ENCODE data around the gene CALHM5.

The CALHM5 gene

DNA sequence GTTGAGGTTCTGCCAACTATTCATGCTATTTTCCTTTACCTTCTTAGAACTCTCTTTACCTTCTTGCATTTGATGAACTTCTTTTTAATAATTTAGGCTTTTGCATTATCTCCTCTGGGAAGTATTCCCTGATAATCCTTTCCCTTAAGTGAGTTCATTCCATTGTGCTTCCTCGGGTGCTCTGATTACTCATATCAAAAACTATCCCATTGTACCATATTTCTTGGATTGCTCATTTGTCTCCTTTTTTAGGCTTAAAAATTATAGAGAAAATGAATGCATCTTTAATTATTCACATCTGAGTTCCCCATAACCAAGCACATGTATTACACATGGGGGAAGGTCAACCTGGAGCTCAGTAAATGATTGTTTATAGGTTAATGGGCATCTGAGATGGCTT, 44.6 kb downstream of the CALHM5 start:
- DNase-seq: no peak

DNA sequence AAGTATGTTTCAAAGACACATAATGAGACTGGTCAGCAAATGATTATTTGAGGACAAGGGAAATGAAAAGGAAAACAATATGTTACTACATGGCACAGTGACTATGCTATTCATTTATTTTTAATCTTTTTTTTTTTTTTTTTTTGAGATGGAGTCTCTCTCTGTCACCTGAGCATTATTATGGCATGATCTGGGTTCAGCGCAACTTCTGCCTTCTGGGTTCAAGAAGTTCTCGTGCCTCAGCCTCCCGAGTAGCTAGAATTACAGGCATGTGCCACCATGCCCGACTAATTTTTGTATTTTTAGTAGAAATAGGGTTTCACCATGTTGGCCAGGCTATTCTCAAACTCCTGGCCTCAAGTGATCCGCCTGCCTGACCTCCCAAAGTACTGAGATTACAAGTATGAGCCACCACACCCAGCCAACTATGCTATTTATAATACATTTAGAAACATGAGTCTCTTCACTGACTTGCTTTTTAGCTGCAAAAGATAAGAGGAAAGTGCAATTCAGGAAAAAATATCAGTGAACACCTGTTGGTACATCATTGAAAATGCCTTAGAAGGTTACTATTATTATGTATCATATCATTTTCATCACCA, 45.5 kb downstream of the CALHM5 start:
- no peak for DNase-seq

DNA sequence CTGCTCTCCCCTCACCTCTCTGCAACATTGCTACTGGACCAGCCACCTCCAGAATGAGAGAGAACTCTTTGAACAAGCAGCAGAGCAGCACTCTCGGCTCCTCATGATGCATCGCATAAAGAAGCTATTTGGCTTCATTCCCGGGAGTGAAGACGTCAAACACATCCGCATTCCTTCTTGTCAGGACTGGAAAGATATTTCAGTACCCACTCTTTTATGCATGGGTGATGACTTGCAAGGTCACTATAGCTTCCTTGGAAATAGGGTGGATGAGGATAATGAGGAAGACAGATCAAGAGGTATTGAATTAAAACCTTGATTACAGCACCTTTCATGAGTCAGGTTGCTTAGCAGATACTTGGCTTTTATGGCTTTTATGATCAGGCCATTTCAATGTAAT, 46.5 kb downstream of the CALHM5 start:
- DNase-seq: peak; percentile 1

DNA sequence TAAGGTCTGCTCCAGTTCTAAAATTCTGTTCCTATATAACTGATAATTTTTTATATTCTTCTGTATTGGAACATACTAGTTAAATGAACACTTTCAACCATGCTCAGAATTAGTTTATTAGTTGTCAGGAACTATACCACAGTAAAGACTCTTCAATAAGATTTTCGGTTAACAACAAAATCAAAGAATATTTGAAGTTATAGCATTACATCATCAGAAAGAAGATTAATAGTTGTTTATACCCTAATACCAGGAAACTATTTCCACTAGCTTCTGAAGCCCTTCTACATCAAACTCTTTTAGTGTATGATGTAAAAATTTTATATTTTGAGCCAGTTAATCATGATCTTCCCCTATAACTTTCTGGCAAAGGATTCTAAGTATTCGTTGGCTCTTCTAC, 48.7 kb downstream of the CALHM5 start:
- DNase-seq: no peak

DNA sequence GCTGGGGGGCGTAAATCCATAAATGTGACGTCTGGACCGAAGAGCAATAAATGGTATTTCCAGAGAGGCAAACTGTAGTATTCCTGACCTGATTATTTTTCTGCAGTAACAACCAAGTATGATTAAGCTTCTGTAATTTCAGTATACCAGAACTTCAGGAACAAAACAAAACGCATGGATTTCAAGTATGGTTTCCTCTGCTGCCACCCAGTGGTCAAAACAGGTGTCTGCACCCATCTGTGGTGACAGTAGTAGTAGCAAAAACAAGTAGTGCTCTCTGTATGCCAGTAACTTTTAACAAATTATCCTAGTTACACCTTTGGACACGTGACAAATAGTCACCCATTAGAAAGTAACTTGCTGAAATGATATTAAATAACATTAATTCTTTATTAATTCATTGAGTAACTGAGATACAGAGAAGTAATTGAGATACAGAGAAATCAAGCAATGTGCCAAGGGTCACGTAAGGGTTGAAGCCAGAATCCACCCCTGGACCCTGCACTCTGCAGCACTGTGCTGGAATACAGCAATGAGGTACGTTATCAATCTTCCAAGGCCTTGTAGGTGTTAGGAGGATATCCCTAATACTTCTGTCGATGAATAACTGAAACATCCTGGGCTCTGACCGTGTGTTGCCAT, 50.1 kb downstream of the CALHM5 start:
- peak; percentile 49 for DNase-seq

DNA sequence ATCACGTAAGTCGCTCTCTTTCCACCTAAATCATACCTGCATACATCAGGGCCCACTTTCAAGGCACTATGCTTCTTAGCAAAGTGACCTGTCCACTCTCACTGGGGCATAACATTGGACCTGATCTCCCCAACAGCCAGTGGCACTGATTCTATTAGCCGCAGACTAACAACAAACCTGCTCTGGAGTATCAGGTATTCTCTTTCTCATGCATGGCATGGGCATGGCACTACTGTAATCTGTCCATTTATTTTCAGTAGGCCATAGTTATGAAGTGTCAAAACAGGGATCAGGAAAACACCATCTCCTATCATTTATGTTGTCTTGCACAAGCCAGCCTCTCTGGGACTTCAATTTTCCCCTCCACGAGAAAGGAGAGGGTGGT, 50.6 kb downstream of the CALHM5 start:
- no peak for DNase-seq

DNA sequence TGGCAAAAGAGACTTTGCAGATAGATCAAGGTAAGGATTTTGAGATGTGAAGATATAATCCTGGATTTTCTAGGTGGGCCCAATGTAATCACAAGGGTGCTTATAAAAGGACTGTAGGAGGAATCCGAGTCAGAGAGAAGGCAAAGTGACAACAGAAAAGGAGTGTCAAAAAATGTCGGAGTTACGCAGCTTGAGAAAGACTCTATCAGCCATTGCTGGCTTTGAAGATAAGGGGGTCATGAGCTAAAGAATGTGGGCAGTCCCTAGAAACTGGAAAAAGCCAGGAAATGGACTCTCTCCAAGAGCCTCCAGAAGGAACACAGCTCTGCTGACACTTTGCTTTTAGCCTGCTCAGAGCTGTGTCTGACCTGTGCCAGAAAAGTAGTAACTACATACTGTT, 51.2 kb downstream of the CALHM5 start:
- DNase-seq: no peak

DNA sequence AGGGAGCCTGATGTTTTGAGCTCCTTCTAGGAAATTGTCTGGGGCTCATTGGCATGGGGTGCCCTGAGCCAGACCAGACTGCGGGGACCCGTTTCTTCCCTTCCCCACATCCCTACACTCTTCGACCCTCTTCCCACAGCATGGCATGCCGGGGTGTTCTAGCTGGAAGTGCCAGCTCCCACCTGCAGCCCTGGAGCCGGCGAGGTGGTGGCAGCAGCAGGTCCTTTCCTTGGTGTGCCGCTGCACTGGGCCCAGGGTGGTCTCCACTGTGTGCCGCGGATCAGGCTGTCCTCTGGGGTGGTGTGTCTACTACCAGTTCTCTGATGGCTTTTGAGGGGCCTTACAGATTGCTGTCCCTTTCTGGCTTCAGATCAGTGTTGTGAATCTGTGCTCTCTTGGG, 52.4 kb downstream of the CALHM5 start:
- no peak for DNase-seq

DNA sequence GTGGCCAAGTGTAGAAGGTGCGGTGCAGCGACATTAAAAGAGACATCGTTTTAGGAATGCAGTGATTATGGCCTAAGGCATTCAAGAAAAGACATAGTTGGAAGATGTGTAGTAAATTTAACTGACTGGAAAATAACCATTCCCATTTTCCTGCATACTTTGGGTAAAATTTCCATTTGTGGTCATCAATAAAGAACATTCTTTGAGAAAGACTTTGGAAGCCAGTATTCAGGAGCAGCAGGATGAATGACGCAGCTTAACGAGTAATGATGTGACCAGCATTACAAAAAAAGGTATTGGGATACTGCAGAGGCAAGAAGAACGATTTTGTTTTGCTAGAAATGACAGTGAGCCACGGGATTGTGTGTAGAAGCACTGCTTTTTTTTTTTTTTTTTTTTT, 52.9 kb downstream of the CALHM5 start:
- DNase-seq: no peak

DNA sequence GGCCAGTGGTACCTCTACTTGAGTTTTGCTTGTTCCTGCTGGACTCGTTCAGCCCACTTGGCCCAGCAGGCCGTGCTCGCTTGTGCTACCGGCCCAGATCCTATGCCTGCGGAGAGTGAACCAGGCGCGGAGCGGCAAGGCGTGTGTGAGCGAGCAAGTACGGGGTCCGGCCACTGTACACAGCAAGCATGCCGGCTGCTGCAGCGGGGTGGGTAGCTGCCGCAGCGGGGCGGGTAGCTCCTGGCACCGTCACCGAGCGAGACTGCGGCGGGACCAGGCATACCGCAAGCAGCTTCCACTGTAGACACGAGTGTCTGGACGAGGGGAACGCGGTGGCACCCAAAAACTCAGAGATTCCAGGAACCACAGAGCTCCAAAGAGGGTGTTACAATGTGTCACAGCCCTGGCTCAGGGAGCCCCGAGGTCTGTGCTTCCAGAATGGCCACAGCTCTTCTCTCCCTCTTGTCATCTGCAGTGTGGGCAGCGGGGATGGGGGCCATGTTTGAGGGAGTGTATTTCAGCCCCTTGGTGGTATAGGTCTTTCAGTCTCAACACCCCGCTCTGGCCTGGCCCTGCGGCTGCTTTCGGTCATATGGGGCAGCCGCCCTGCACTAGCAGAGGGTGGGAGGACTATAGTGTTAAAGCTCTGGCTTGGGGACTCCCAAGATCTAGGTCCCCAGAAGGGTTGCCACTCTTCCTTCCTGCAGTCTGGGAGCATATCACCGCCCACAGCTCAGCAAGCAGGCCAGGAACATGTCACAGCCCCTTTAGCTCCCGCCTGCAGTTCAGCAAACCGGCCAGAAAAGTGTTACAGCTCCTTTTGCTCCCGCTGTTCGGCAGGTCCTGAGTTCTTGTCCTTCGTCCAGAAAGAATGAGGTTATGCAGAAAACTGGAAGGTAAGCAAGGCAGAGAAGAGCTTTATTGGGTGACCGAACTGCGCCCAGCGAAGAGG, 53.8 kb downstream of the CALHM5 start:
- peak; percentile 24 for DNase-seq

DNA sequence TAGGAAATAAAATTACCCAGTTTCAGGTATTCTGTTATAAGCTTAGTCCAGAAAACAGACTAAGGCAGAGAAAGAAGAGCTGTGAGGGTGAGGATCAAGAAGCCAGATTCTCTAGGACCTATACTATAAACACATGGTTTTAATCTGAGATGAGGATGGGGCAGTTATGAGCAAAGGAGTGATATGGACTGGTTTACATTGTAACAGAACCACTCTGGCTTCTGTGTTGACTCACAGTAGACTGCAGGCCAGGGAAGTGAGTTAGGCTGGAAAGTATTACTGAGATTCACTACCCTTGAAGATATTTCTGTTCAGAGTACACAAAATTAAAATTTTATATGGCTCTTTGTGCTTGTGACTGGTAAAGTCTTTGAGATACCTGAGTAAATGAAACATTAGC, 56.7 kb downstream of the CALHM5 start:
- no peak for DNase-seq

DNA sequence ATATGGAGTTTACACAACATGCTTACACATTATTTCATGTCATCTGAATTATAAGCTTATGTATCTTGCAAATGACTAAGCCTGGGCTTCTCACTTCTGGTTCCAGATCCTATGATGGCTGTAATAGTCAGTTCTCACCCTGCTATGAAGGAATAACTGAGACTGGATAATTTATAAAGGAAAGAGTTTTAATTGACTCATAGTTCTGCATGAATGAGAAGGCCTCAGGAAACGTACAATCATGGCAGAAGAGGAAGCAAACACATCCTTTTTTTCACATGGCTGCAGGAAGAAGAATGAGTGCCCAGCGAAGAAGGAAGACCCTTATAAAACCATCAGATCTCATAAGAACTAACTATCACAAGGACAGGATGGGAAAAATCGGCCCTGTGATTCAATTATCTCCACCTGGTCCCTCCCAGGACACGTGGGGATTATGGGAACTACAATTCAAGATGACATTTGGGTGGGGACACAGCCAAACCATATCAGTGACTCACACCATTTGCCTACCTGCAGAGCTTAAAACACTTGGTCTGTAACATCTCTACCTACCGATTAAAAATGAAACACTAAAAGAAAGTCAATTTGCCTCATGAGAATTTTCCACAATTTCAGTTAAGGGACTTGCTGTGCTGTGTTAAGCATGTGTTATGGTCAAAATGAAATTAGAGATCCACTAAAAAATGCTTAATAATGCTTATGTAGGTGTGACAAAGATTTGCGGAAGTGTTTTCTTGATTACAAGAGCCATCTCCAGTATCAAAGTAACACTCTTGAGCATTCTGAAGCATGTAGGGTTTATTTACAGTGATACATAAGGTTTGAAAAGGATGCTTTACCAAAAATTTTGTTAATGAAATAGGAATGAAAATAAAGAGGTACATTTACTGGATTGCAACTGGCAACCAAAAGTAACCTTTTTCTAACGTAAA, 57.6 kb downstream of the CALHM5 start:
- no peak for DNase-seq

DNA sequence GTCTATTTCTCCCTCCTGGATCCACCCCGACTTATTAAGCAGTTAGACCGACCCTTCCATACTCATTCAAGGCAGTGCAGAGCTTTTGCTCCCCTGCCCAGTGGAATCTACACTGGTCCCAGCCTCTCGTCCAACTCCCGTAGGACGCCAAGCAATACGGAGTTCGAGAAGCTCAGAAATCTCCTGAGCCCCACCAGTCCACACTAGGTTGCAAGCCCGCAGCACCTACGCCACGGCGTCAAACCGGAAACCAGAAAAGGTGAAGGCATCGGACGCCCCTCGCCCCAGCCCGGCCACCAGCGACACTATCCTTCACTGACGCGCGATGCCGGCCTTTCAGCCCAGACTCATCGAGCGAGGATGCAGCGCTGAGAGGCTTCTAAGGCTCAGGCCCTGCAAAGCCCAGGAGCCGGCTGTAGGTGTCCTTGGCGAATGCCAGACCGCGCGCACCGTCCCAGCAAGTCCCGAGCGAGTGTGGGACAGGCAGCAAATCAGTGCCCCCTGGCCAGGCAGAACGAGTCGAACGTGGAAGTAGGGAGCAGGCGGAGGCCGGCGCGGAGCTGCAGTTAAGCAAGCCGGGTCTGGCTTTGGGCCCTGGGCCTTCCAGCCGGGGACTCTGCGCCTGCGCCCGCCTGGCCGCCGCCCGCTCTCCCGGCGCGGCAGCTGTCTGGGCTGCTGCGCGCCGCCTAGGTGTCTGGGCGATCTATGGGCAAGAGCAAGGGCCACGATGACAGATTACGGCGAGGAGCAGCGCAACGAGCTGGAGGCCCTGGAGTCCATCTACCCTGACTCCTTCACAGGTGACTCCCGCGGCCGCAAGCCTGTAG, 59.6 kb downstream of the CALHM5 start, which contains the start of gene RWDD1:
Gene RWDD1 (plus strand): TSS at position 649 of the 827 bp plus-strand sequence. CDS start 79 bp downstream, at position 728.
- peak; percentile 90 for DNase-seq

DNA sequence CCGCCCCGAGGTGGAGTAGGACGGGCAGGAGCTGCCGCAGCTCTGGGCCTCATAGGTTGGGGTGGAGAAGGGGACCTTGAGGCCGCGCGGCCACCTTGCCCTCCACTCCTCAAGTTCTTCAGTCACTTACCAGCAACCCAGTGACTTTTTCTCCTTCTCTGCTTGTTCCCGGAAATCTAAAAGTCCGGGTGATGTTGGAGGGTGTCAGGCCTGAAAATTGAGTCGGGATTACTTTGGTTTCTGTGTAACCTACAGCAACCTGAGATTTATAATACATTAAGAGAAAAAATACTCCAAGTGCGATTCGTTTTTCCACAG, 60.2 kb downstream of the CALHM5 start:
- no peak for DNase-seq

DNA sequence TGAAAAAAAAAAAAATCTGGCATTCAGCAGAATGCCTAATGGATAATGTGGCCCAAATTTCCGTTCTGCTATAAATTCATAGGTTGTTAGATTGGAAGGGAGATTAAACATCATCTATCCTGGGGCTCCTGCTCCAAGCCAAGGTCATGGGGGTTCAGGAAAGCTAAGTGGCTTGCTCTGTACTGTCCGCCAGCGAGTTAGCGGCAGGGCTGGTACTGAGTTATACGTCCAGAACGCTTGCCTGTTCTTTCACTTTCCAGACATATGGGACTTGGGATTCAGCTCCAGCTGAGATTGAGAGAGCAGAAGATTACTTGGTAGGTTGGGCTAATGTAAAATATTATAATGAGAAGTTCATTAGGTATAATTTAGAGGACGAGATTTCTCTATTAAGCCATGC, 60.7 kb downstream of the CALHM5 start:
- peak; percentile 9 for DNase-seq
